GM19099 (cell line): Measurements from ENCODE around the gene SALL4.

Source experiments
- POLR2A ChIP-seq: IDR thresholded peaks from 3 replicates; pipeline ENCODE4 v1.6.1; 2011; ENCODE audit warnings: low read depth; ENCODE audit not compliant: insufficient read length; ENCODE audit errors: extremely low read depth

Gene SALL4

GRCh38 chr20:51733070-51733469 lies 69.3 kb downstream of the SALL4 start:
- TF ChIP-seq POLR2A: no peak
